SKM-1 (cell line): Measurements from ENCODE around the gene URB2.
"Not testable (repeated sequence)": the region's sequence is repeated elsewhere in the genome, so short reads cannot be mapped to it uniquely, and the experiment has no call there.

Source experiments
- DNase-seq: peaks from one replicate; lab custom pipeline; 2025; ENCODE audit not compliant: unreplicated experiment; lab: John Stamatoyannopoulos, UW

The URB2 gene

DNA sequence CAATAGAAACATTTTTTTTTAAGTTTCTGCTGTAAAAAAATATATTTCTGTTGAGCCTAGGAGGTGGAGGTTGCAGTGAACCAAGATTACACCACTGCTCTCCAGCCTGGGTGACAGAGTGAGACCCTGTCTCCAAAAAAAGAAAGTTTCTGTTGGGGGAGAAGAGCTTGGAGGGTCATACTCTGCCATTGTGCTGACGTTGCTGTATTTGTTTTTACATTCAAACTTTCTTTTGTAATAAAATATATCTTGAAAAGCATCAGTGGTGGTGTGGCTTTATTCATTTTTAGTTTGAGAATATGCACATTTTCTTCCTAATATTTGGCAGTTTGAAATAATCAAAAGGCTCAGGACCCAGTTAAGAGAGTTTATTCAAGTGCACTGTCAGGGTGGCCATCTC is 64.6 kb downstream of the URB2 start:
- no peak for DNase-seq

DNA sequence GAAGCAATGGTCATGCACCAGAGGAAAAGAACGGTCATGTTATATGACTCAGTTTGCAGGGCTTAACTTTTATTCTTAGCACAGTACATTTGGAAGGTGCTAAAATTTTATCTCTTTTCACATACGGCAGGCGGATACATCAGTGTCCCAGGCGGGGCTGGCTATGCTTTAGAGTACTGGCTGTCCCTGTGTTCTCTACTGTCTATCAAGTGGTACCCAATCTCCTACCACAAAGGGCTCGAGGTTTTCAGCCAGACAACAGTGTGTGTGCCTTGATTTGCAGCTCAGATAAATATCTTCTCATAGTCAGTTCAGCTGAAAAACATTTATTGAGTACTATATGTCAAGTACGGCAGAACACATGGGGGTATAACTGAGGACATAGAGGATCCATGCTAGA is 65.3 kb downstream of the URB2 start:
- DNase-seq, result no peak

DNA sequence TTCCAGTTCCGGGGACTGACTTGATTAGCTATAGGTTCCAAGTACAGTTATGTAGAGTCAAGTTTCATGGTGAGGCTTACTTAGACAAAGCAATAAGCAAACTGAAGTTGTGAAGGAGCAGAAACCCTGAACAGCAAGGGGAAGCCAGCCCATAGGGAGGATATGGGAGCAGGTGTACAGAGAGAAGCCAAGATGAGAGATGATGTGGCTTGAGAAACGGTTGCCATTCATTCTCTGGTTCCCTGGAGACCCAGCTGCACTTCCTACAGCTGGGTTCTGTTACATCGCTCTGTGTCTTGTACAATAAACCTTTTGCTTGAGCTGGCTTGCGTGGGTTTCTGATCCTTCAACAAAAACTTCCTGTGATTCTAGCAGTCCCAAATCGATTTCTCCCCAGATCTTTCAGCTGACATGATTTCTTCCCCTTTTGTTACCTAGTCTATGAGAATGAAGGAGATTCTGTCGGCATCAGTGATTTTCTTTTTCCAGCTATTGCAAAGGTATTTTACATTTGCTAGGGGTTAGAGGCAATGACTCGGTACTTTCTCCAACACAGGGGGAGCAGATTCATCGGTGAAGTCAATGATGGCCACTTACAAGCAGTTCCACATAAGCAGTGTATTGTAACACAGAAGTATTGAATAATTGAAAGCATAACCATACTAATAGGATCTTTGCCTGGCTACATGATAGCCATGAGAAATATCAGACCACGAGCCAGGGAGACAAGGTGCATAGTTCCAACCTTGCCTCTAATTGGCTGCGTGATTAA is 67.3 kb downstream of the URB2 start:
- no peak for DNase-seq

DNA sequence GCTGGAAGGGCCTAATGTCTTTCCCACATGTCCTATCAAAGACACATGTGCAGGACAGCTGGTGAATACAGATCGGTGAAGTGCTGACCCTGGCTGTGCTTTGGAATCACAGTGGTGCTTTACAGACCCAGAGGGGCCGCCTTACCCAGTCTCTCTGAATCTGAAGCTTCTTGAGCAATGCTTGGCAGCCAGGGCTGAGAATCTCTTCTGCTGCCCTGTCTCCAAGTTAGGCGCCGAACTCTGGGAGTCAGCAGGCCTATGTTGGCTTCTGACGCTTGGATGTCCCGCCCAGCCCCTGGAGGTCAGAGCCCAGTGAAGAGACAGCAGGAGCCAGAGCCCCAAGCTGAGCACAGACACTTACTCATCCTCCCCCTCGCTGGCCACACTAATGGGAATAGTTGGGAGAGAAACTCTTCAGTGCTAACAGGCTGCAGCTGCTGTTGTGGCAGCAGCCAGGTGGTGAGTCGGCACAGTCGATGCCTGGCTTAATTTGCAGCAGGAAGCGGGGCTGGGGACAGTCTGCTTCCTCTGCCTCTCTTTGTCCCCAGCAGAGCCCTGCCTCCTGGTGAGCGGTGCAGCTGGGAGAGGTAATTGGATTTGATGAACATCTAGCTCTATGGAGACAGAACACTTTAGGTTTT is 68.1 kb downstream of the URB2 start:
- DNase-seq, result no peak

DNA sequence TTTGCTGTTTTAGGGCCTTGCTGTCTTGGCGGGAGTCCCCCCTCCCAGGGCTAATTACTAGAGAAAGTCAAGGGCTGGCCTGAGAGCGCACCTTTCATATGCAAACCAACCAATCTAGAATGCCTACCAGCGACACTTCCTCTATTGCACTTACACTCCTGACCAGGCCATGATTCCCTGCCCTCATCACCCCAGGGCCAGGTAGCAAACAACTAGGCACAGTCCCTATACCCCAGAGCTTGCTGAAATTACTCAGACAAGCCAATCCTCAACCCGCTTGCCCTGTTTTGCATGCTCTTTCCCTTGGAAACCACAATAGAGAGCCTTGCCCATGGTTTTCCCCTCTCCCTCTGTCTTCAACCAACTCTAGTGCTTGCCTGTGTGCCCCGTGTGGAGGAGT is 70.3 kb downstream of the URB2 start:
- DNase-seq, result no peak

DNA sequence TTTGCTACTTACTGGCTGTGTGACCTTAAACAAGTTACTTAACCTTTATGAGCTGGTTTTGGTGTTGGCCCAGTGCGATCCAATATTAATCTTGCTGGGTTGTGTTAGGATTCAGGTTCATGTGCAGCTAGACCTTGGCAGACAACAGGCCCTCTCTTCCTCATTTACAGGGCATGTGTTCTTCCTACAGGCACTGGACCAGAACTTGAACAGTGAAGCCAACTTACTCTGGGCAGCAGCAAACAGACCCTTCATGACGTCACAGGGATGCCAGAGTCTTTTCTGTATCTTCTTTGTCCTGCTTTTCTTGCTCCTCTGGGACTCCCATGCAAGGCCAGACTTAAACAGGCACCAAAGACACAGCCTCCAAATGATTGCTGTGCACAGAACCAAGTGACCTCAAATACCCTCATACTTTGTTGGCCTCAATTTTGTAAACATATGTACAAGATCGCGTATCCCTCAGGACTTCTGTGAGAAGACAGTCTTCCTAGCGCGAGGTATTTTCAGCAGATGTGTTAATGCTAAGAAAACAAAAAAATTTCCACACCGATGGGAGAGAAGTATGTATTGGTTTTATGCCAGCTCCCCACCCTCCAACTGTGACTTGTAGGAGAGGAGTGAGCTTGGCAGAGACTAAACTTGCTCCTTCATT is 73.7 kb downstream of the URB2 start:
- no peak for DNase-seq

DNA sequence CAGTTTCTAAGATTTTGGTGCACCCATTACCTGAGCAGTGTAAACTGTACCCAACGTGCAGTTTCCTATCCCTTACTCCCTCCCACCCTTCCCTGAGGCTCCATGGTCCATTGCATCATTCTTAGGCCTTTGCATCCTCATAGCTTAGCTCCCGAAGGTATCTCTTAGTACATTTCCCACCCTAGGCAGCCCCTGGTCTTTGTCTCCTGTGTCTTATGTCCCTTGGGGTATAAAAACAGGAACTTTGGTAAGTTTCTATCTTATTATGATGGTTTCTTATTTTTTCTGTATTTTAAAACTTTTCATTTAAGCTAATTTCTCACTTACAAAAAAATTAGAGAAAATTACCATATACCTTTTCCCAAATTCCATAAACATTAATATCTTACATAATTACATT is 78.1 kb downstream of the URB2 start:
- DNase-seq, result no peak

DNA sequence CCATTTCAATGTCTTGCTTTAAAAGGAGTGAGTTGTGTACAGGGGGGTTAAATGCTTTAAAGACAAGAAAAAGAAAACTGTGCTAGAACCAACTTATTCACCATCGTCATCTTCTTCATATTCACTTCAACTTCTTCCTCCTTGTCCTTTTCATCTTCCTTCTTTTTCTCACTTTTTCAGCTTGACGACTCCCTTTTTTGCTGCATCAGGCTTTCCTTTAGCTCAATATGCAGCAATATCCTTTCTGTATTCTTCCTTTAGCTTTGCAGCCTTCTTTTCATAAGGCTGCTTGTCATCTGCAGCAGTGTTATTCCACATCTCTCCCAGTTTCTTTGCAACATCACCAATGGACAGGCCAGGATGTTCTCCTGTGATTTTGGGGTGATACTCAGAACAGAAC is 79.1 kb downstream of the URB2 start:
- not testable (repeated sequence) for DNase-seq

DNA sequence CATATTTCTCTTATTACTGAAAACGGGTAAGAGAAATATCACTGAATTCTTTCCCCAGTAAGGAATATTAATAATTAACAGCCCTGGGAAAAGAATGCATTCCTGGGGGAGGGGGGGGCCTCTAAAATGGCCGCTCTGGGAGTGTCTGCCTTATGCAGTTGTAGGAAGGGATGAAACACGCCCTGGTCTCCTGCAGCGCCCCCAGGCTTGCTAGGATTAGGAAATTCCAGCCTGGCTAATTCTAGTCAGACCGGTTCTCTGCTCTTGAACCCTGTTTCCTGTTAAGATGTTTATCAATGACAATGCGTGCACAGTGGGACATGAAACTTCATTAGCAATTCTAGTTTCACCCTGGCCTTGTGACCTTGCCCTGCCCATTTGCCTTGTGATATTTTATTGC is 81.1 kb downstream of the URB2 start:
- DNase-seq, result not testable (repeated sequence)

DNA sequence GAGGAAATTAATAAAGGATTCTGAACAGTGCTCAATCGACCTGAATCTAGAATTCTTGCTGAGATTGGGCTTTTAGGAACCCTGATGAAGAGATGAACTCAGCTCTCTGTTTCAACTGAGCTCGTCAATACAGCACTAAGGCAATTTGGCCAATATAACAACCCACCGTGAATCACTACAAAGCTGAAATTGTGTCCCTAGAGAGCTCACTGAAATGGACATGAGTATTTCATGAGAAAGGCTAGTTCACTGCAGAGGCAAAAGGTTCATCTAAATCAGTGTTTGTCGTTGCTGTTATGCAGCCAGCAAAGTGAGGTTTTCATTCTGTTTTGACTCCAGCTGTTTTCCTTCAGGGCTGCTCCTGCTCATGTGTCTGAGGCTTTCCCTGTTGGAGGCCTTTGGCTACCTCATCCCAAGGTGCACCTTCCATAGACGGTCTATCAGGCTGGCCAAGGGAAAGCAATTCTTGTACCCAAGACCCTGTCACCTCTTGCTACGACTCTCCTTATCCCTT is 83.5 kb downstream of the URB2 start:
- no peak for DNase-seq
